AG09319 (cell line): Measurements from ENCODE around the gene RAB19.

Experiments used
- DNase-seq: peaks from one replicate; pipeline ENCODE4 v3.0.0-alpha.2; 2010; ENCODE audit warnings: low read depth; ENCODE audit errors: extremely low read depth
- CTCF ChIP-seq: IDR thresholded peaks from 2 replicates; pipeline ENCODE4 v1.5.1; 2011; ENCODE audit warnings: low read depth, mild to moderate bottlenecking, inconsistent platforms, low read length, moderate library complexity

Gene RAB19

GRCh38 chr7:140454657-140455015 lies 50.8 kb downstream of the RAB19 start:
- no peak for DNase-seq
- TF ChIP-seq CTCF = no peak

- DNase-seq = no peak
- no peak for TF ChIP-seq CTCF
Measured at GRCh38 chr7:140455743-140456142, 51.9 kb downstream of the RAB19 start.

GRCh38 chr7:140456551-140457051 lies 52.7 kb downstream of the RAB19 start:
- TF ChIP-seq CTCF = no peak
- DNase-seq = no peak

GRCh38 chr7:140458201-140458600 lies 54.3 kb downstream of the RAB19 start:
- no peak for DNase-seq
- no peak for TF ChIP-seq CTCF

- DNase-seq = no peak
- no peak for TF ChIP-seq CTCF
Measured at GRCh38 chr7:140458916-140459315, 55.1 kb downstream of the RAB19 start.

- TF ChIP-seq CTCF = no peak
Measured at GRCh38 chr7:140463111-140463510, 59.3 kb downstream of the RAB19 start.

GRCh38 chr7:140475747-140476333 lies 72.0 kb downstream of the RAB19 start:
- DNase-seq = no peak
- TF ChIP-seq CTCF = peak; percentile 44

More at GRCh38 chr7:140463111-140463510, 59.3 kb downstream of the RAB19 start:
- DNase-seq = no peak
